H9 (cell line): ENCODE data around the gene MEGF8. TPM values are rescaled to one million over a fixed set of nuclear protein-coding genes. Genes with fewer than 3 reads are reported as not detected.

Source experiments
- DNase-seq: peaks from one replicate; pipeline ENCODE4 v3.0.0-alpha.2; 2017
- H2AFZ ChIP-seq: one replicate; pipeline ENCODE4 v1.6.1; 2013; ENCODE audit warnings: mild to moderate bottlenecking, low read length, control low read depth, moderate library complexity
- H2AK5ac ChIP-seq: 2 replicates; pipeline ENCODE4 v1.6.1; 2013; ENCODE audit warnings: low read length, control low read depth, mixed read lengths; ENCODE audit not compliant: insufficient read length
- H2BK120ac ChIP-seq: one replicate; pipeline ENCODE4 v1.6.1; 2013; ENCODE audit warnings: low read depth, mild to moderate bottlenecking, low read length, control low read depth, inconsistent platforms; ENCODE audit not compliant: poor library complexity, severe bottlenecking
- H2BK12ac ChIP-seq: 2 replicates; pipeline ENCODE4 v1.6.1; 2013; ENCODE audit warnings: low read length, control low read depth, mixed read lengths, low read depth; ENCODE audit not compliant: insufficient read length
- H2BK15ac ChIP-seq: 2 replicates; pipeline ENCODE4 v1.6.1; 2013; ENCODE audit warnings: low read depth, low read length, control low read depth
- H2BK20ac ChIP-seq: one replicate; pipeline ENCODE4 v1.6.1; 2013; ENCODE audit warnings: low read depth, mild to moderate bottlenecking, low read length, control low read depth, inconsistent platforms; ENCODE audit not compliant: poor library complexity, severe bottlenecking
- H2BK5ac ChIP-seq: 2 replicates; pipeline ENCODE4 v1.6.1; 2013; ENCODE audit warnings: low read length, control low read depth, mixed read lengths; ENCODE audit not compliant: insufficient read length
- H3K14ac ChIP-seq: 2 replicates; pipeline ENCODE4 v1.6.1; 2013; ENCODE audit warnings: low read length, control low read depth; ENCODE audit not compliant: insufficient read depth
- H3K18ac ChIP-seq: 2 replicates; pipeline ENCODE4 v1.6.1; 2013; ENCODE audit warnings: low read depth, mild to moderate bottlenecking, mixed read lengths, low read length, control low read depth; ENCODE audit not compliant: insufficient read length
- H3K23ac ChIP-seq: 2 replicates; pipeline ENCODE4 v1.6.1; 2013; ENCODE audit warnings: low read length, control low read depth, mixed read lengths, low read depth; ENCODE audit not compliant: insufficient read length
- H3K23me2 ChIP-seq: 2 replicates; pipeline ENCODE4 v1.6.1; 2013; ENCODE audit warnings: low read depth, mild to moderate bottlenecking, mixed read lengths, low read length, control low read depth; ENCODE audit not compliant: insufficient read length, poor library complexity, severe bottlenecking
- H3K27ac ChIP-seq: 2 replicates; pipeline ENCODE4 v1.5.1; 2013; ENCODE audit warnings: low read length, control low read depth, mixed read lengths, low read depth; ENCODE audit not compliant: insufficient read length
- H3K27me3 ChIP-seq: 2 replicates; pipeline ENCODE4 v1.6.1; 2013; ENCODE audit warnings: low read length, control low read depth, inconsistent platforms; ENCODE audit not compliant: insufficient read depth
- H3K4ac ChIP-seq: 2 replicates; pipeline ENCODE4 v1.6.1; 2013; ENCODE audit warnings: low read depth, mild to moderate bottlenecking, control low read depth, inconsistent platforms, low read length, moderate library complexity
- H3K4me1 ChIP-seq: 2 replicates; pipeline ENCODE4 v1.6.1; 2013; ENCODE audit warnings: low read length, control low read depth, inconsistent platforms; ENCODE audit not compliant: insufficient read depth
- H3K4me2 ChIP-seq: 2 replicates; pipeline ENCODE4 v1.6.1; 2013; ENCODE audit warnings: low read length, control low read depth, mixed read lengths; ENCODE audit not compliant: insufficient read length, insufficient read depth
- H3K56ac ChIP-seq: 2 replicates; pipeline ENCODE4 v1.6.1; 2013; ENCODE audit warnings: low read depth, mild to moderate bottlenecking, mixed read lengths, low read length, control low read depth; ENCODE audit not compliant: insufficient read length
- H3K79me1 ChIP-seq: 2 replicates; pipeline ENCODE4 v1.6.1; 2013; ENCODE audit warnings: low read depth, mild to moderate bottlenecking, moderate library complexity, low read length, control low read depth, inconsistent platforms; ENCODE audit not compliant: insufficient read depth, poor library complexity, severe bottlenecking
- H3K79me2 ChIP-seq: 2 replicates; pipeline ENCODE4 v1.6.1; 2013; ENCODE audit warnings: low read length, control low read depth, inconsistent platforms; ENCODE audit not compliant: insufficient read depth
- H3K9ac ChIP-seq: 2 replicates; pipeline ENCODE4 v1.6.1; 2013; ENCODE audit warnings: low read length, control low read depth, mixed read lengths; ENCODE audit not compliant: insufficient read length; ENCODE audit errors: extremely low read depth
- H3K9me3 ChIP-seq: one replicate; pipeline ENCODE4 v1.6.1; 2013; ENCODE audit warnings: low read depth, low read length, inconsistent platforms; ENCODE audit not compliant: control insufficient read depth
- H3T11ph ChIP-seq: one replicate; pipeline ENCODE4 v1.6.1; 2013; ENCODE audit warnings: mild to moderate bottlenecking, low read length, control low read depth, inconsistent platforms
- H4K20me1 ChIP-seq: one replicate; pipeline ENCODE4 v1.6.1; 2013; ENCODE audit not compliant: control insufficient read depth, insufficient read length, insufficient read depth
- H4K5ac ChIP-seq: 2 replicates; pipeline ENCODE4 v1.6.1; 2013; ENCODE audit warnings: low read depth, mild to moderate bottlenecking, mixed read lengths, low read length, control low read depth; ENCODE audit not compliant: insufficient read length
- H4K8ac ChIP-seq: replicated peaks from 2 replicates; pipeline ENCODE4 v1.6.1; 2013; ENCODE audit warnings: low read length, control low read depth, mixed read lengths, low read depth; ENCODE audit not compliant: insufficient read length
- H4K91ac ChIP-seq: 2 replicates; pipeline ENCODE4 v1.6.1; 2013; ENCODE audit warnings: low read depth, mild to moderate bottlenecking, moderate library complexity, mixed read lengths, low read length, control low read depth; ENCODE audit not compliant: insufficient read length
- H3K27ac Mint-ChIP-seq, 3 experiments: 2 replicates in 2 of 3; 3 replicates in 1 of 3; pipeline ENCODE4 v1.8.0; 2020 to 2021; ENCODE audit warnings: mixed read lengths in 3 of 3, mild to moderate bottlenecking in 1 of 3, moderate library complexity in 1 of 3
- H3K27me3 Mint-ChIP-seq: 2 replicates; pipeline ENCODE4 v1.8.0; 2021; ENCODE audit warnings: low read depth, mild to moderate bottlenecking, moderate library complexity, mixed read lengths
- H3K36me3 Mint-ChIP-seq, 3 experiments: 2 replicates in 2 of 3; 3 replicates in 1 of 3; pipeline ENCODE4 v1.8.0; 2020 to 2021; ENCODE audit warnings: low read depth in 3 of 3, mixed read lengths in 3 of 3; ENCODE audit not compliant: insufficient read depth in 1 of 3
- H3K4me1 Mint-ChIP-seq, 2 experiments: 2 replicates each; pipeline ENCODE4 v1.8.0; 2020; ENCODE audit warnings: mixed read lengths in 2 of 2
- H3K4me3 Mint-ChIP-seq, 2 experiments: 2 replicates in 1 of 2; 3 replicates in 1 of 2; pipeline ENCODE4 v1.8.0; 2020 to 2021; ENCODE audit warnings: mild to moderate bottlenecking in 2 of 2, mixed read lengths in 2 of 2, moderate library complexity in 1 of 2
- H3K9me3 Mint-ChIP-seq, 2 experiments: 2 replicates in 1 of 2; 3 replicates in 1 of 2; pipeline ENCODE4 v1.8.0; 2020; ENCODE audit warnings: mild to moderate bottlenecking in 2 of 2, mixed read lengths in 2 of 2, moderate library complexity in 1 of 2
- WGBS: extraction: QIAGEN DNeasy Blood & Tissue Kit; methylation state at CpG from one replicate; pipeline ENCODE4 v1.1.7; 2013; ENCODE audit warnings: missing lambda C conversion rate, low lambda C conversion rate, mixed read lengths; ENCODE audit not compliant: insufficient read length; ENCODE audit errors: extremely low coverage; 5-methylcytosine and 5-hydroxymethylcytosine counted together
- total RNA-seq: library from RNA; stranded (reverse); gene quantifications from 2 replicates; pipeline ENCODE4 v1.2.1, GENCODE V29; 2021
- TF ChIP-seq, protein P1 (sequence below): fragments of 200-600 bp; sonication (generic); conservative IDR thresholded peaks from 3 replicates; pipeline ENCODE4 v1.8.0; 2021; ENCODE audit warnings: antibody characterized with exemption, mild to moderate bottlenecking

Gene MEGF8
- total RNA-seq, 1 experiment from 2014 or later = 28.4 TPM

DNA sequence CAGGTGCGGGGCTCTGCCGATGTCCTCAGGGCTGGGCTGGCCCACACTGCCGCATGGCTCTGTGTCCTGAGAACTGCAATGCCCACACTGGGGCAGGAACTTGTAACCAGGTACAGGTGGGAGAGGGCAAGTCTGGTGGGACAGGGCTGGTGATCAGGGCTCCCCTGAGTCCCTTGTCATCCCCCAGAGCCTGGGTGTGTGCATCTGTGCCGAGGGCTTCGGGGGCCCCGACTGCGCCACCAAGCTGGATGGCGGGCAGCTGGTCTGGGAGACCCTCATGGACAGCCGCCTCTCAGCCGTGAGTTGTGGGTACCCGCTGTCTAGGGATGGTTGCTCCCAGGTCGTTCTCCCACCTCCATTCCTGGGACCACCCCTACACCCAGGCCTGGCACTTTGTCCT is 30.5 kb downstream of the MEGF8 start:
- Histone ChIP-seq H3K23ac (no peak overlapping the region), H3K27ac (no peak overlapping the region), H2BK12ac (no peak overlapping the region), H3K14ac (no peak overlapping the region), H3K9ac (no peak overlapping the region), H3K18ac (no peak overlapping the region), H4K5ac (no peak overlapping the region), H3K79me2 (no peaks in the 10 kb centered on the region), H4K8ac (no peak overlapping the region), H3K4me1 (no peaks in the 10 kb centered on the region), H2AFZ (no peak overlapping the region), H4K91ac (no peak overlapping the region), H3K4me2 (no peak overlapping the region), H2BK15ac (no peak overlapping the region), H2BK20ac (no peak overlapping the region), H3K4ac (no peak overlapping the region), H2AK5ac (no peak overlapping the region), H4K20me1 (no peaks in the 10 kb centered on the region), H3K23me2 (no peaks in the 10 kb centered on the region), H2BK5ac (no peak overlapping the region), H3K56ac (no peak overlapping the region), H3T11ph (no peak overlapping the region), H2BK120ac (no peak overlapping the region), H3K79me1 (no peaks in the 10 kb centered on the region), H3K9me3 (no peaks in the 10 kb centered on the region), H3K27me3 (no peaks in the 10 kb centered on the region)
- Mint-ChIP-seq H3K36me3 (peaks cover 2 to 31% (median 31%) of the 10 kb centered on the region in 3 experiments; a peak in 6 of 7 replicates), H3K27me3 (no peaks in the 10 kb centered on the region), H3K4me3 (no peak overlapping the region), H3K4me1 (peaks cover 1 to 12% of the 10 kb centered on the region in 2 experiments), H3K9me3 (no peaks in the 10 kb centered on the region; a peak in 1 of 5 replicates), H3K27ac (no peak overlapping the region; a peak in 1 of 7 replicates)
- no CpG with 5 or more reads among the region's 12 CpGs for WGBS
- DNase-seq = no peak
- TF ChIP-seq, protein P1, sequence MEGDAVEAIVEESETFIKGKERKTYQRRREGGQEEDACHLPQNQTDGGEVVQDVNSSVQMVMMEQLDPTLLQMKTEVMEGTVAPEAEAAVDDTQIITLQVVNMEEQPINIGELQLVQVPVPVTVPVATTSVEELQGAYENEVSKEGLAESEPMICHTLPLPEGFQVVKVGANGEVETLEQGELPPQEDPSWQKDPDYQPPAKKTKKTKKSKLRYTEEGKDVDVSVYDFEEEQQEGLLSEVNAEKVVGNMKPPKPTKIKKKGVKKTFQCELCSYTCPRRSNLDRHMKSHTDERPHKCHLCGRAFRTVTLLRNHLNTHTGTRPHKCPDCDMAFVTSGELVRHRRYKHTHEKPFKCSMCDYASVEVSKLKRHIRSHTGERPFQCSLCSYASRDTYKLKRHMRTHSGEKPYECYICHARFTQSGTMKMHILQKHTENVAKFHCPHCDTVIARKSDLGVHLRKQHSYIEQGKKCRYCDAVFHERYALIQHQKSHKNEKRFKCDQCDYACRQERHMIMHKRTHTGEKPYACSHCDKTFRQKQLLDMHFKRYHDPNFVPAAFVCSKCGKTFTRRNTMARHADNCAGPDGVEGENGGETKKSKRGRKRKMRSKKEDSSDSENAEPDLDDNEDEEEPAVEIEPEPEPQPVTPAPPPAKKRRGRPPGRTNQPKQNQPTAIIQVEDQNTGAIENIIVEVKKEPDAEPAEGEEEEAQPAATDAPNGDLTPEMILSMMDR = no peak
